Measurements from ENCODE around the gene CAMK2A.

DNA sequence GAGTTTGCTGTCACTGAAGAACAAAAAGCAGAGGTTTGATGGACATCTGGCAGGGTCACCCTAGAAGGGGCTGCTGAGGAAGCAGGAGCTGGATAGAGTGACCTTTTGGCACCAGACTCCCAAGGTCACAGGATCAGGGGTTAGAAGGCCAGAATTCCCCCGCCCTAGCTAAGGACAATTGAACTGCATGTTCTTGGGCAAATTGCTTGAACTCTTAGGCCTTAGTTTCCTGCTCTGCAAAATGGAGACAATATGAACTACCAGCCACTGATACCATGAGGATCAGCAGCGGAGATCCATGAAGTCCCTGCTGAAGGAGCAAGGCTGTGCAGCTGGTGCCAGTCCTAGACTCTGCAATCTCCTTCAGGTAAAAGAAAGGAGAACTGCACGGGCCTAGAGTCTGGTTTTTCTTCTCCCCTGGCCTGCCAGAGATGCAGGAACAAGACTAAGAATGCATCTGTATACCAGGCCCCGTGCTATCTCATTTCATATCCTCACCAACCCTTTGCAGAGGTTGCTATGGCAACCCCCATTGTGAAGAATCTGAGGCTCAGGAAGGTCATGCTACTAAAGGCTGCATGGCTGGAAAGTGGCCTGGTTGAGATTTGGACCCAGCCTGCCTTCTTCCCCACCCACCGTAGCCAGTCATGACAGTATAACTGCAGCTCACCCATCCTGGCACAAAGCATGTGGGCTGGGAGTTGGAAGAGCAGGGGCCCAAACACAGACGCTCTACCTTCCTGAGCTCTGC lies 33.7 kb downstream of the CAMK2A start:
- TF ChIP-seq CTCF (IDR thresholded peaks at IDR 0.05) (no peak), ZFX (IDR thresholded peaks at IDR 0.05; ENCODE audit: borderline replicate concordance) (no peak)
